HCT116 (cell line): ENCODE results near the gene DNM1. TPM values are rescaled to one million over a fixed set of nuclear protein-coding genes. Genes with fewer than 3 reads are reported as not detected.

ENCODE experiments used
- ATAC-seq: fragments of 200-7000 bp; cut with Tn5 transposase; 2 replicates; pipeline ENCODE4 v1.9.1; 2020; ENCODE audit warnings: mild to moderate bottlenecking, moderate library complexity
- BruUV-seq: library from RNA; stranded (reverse); fragments of 400-500 nt; replicated peaks from 2 replicates; lab custom pipeline; 2021; lab: Mats Ljungman, UMichigan
- CTCF ChIA-PET: fragments of 300-600 bp; sonication (Branson Sonifier 250); formaldehyde crosslinking; loops from one replicate; lab custom pipeline; 2021; ENCODE audit warnings: antibody characterized with exemption; lab: Charles Lee
- POLR2A ChIA-PET: fragments of 300-600, 350-600 bp; sonication (Branson Sonifier 250); formaldehyde crosslinking; loops from one replicate; lab custom pipeline; 2021; ENCODE audit warnings: antibody characterized with exemption; lab: Charles Lee
- RAD21 ChIA-PET, 2 experiments: fragments of 300-600 bp; sonication (Branson Sonifier 250); formaldehyde crosslinking; loops; one replicate each; lab custom pipeline; 2023; ENCODE audit warnings: low total read pairs in 2 of 2; ENCODE audit not compliant: uncharacterized antibody in 2 of 2, unreplicated experiment in 2 of 2, low non-redundant PET in 1 of 2; lab: Charles Lee
- DNase-seq: peaks from one replicate; pipeline ENCODE4 v3.0.0-alpha.2; 2010; ENCODE audit warnings: low read depth, low spot score
- H2AFZ ChIP-seq: fragments of 200-600 bp; shearing (Covaris generic), sonication (generic); 2 replicates; pipeline ENCODE4 v1.6.1; 2017; ENCODE audit warnings: low read depth, mixed run types, mixed read lengths, antibody characterized with exemption, low read length; ENCODE audit not compliant: poor library complexity, severe bottlenecking
- H3K27ac ChIP-seq: 2 replicates; pipeline ENCODE4 v1.5.1; 2012; ENCODE audit warnings: low read depth, low read length
- H3K27me3 ChIP-seq: fragments of 200-600 bp; sonication (generic); 2 replicates; pipeline ENCODE4 v1.6.1; 2016; ENCODE audit warnings: mixed run types, low read length, mixed read lengths; ENCODE audit not compliant: insufficient read depth
- H3K36me3 ChIP-seq, 2 experiments: fragments of 200-500 bp in 1 of 2; fragments of 200-600 bp in 1 of 2; sonication (Bioruptor generic) in 1 of 2; sonication (generic) in 1 of 2; 2 replicates each; pipeline versions ENCODE4 v1.5.1 to v1.6.1; 2014 to 2016; ENCODE audit warnings: low read length in 2 of 2, inconsistent platforms in 1 of 2, mixed read lengths in 1 of 2, mixed run types in 1 of 2; ENCODE audit not compliant: insufficient read depth in 2 of 2, control insufficient read depth in 1 of 2
- H3K4me1 ChIP-seq, 2 experiments: fragments of 200-600 bp in 1 of 2; sonication (generic) in 1 of 2; 2 replicates each; pipeline versions ENCODE4 v1.5.1 to v1.6.1; 2012 to 2017; ENCODE audit warnings: low read length in 2 of 2, inconsistent platforms in 1 of 2, mild to moderate bottlenecking in 1 of 2, mixed read lengths in 1 of 2, mixed run types in 1 of 2, moderate library complexity in 1 of 2; ENCODE audit not compliant: insufficient read depth in 2 of 2, control insufficient read depth in 1 of 2
- H3K4me2 ChIP-seq: fragments of 200-600 bp; sonication (generic); 2 replicates; pipeline ENCODE4 v1.6.1; 2017; ENCODE audit warnings: mixed run types, low read length, mixed read lengths
- H3K4me3 ChIP-seq, 2 experiments: fragments of 200-600 bp in 1 of 2; sonication (generic) in 1 of 2; replicated peaks in 1 of 2; 2 replicates each; pipeline ENCODE4 v1.5.1; 2011 to 2016; ENCODE audit warnings: low read length in 2 of 2, control low read depth in 1 of 2, low read depth in 1 of 2, mild to moderate bottlenecking in 1 of 2, mixed read lengths in 1 of 2, mixed run types in 1 of 2
- H3K79me2 ChIP-seq: fragments of 200-600 bp; sonication (generic); 2 replicates; pipeline ENCODE4 v1.6.1; 2017; ENCODE audit warnings: mild to moderate bottlenecking, mixed run types, low read length, moderate library complexity, mixed read lengths; ENCODE audit not compliant: insufficient read depth
- H3K9ac ChIP-seq: fragments of 200-600 bp; sonication (generic); 2 replicates; pipeline ENCODE4 v1.6.1; 2016; ENCODE audit warnings: low read length, mixed read lengths
- H3K9me2 ChIP-seq: fragments of 200-600 bp; sonication (generic), shearing (Covaris generic); 2 replicates; pipeline ENCODE4 v1.6.1; 2017; ENCODE audit warnings: mixed run types, mild to moderate bottlenecking, moderate library complexity; ENCODE audit not compliant: insufficient read depth
- H3K9me3 ChIP-seq, 2 experiments: fragments of 200-500 bp in 1 of 2; fragments of 200-600 bp in 1 of 2; sonication (Bioruptor generic) in 1 of 2; sonication (generic) in 1 of 2; 2 replicates each; pipeline ENCODE4 v1.6.1; 2014 to 2017; ENCODE audit warnings: low read length in 2 of 2, mixed read lengths in 2 of 2, inconsistent platforms in 1 of 2, low read depth in 1 of 2, mild to moderate bottlenecking in 1 of 2, mixed run types in 1 of 2, moderate library complexity in 1 of 2; ENCODE audit not compliant: control insufficient read depth in 1 of 2, insufficient read depth in 1 of 2
- H4K20me1 ChIP-seq: fragments of 200-600 bp; sonication (generic), shearing (Covaris generic); 2 replicates; pipeline ENCODE4 v1.6.1; 2017; ENCODE audit warnings: mixed run types, mild to moderate bottlenecking, moderate library complexity; ENCODE audit not compliant: insufficient read depth
- CBX3 ChIP-seq: IDR thresholded peaks from 2 replicates; pipeline ENCODE4 v1.6.1; 2012; ENCODE audit warnings: low read depth
- ELF1 ChIP-seq: IDR thresholded peaks from 2 replicates; pipeline ENCODE4 v1.6.1; 2012; ENCODE audit warnings: low read depth, borderline replicate concordance
- EZH2phosphoT487 ChIP-seq: fragments of 200-600 bp; IDR thresholded peaks from 2 replicates; pipeline ENCODE4 v1.6.1; 2018; ENCODE audit warnings: antibody characterized with exemption, borderline replicate concordance
- JUND ChIP-seq: IDR thresholded peaks from 2 replicates; pipeline ENCODE4 v1.6.1; 2012
- POLR2A ChIP-seq: IDR thresholded peaks from 2 replicates; pipeline ENCODE4 v1.7.0; 2011; ENCODE audit warnings: borderline replicate concordance; ENCODE audit not compliant: insufficient read depth, insufficient read length; ENCODE audit errors: extremely low read depth
- POLR2AphosphoS5 ChIP-seq: IDR thresholded peaks from 2 replicates; pipeline ENCODE4 v1.6.1; 2011; ENCODE audit warnings: mild to moderate bottlenecking, low read depth, low read length, moderate library complexity
- TCF7L2 ChIP-seq: IDR thresholded peaks from 2 replicates; pipeline ENCODE4 v1.7.0; 2011; ENCODE audit warnings: borderline replicate concordance, inconsistent platforms; ENCODE audit not compliant: insufficient read depth, insufficient read length; ENCODE audit errors: extremely low read depth
- YY1 ChIP-seq: IDR thresholded peaks from 2 replicates; pipeline ENCODE4 v1.6.1; 2011; ENCODE audit warnings: low read length, low read depth, moderate library complexity, mild to moderate bottlenecking; ENCODE audit not compliant: insufficient replicate concordance; ENCODE audit errors: extremely low read depth
- intact Hi-C: fragments of 100-400 bp; cut with micrococcal nuclease; formaldehyde crosslinking; loops from 2 replicates; pipeline ENCODE4 v1.10.0; 2022
- total RNA-seq: library from RNA; stranded (reverse); gene quantifications from one replicate; pipeline ENCODE4 v1.2.1, GENCODE V29; 2021; ENCODE audit not compliant: unreplicated experiment
- TF ChIP-seq, protein P1 (sequence below): IDR thresholded peaks from 2 replicates; pipeline ENCODE4 v1.6.1; 2011; ENCODE audit warnings: mild to moderate bottlenecking, low read length, moderate library complexity; ENCODE audit not compliant: insufficient replicate concordance; ENCODE audit errors: extremely low read depth
- TF ChIP-seq, protein P2 (sequence below): IDR thresholded peaks from 2 replicates; pipeline ENCODE4 v1.6.1; 2012

The DNM1 gene
- total RNA-seq, 1 experiment from 2014 or later: 12.0 TPM

DNA sequence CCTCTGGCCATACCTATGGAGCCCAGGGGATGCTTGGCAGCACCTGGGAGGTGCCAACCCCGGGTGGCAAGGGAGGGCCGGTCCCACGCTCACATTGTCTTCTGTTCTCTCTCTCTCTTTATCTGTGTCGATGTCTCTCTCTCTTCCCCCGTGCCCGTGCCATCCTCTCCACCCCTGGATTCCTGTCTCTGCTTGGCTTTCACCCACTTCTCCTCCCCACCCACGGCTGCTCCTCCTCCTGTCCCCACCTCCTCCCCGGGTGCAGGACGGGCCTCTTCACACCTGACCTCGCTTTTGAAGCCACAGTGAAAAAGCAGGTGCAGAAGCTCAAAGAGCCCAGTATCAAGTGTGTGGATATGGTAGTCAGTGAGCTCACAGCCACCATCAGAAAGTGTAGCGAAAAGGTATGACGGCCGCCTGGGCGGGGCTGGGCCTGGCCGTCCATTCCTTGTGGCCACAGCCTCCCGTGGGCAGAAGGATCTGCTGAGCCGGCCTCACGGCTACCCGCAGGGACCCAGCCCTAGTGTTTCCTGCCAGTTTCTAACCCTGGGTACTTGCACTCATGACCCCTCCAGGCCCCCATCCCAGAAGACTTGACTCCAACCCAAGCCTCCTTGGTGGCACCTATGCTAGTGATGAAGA is 22.7 kb downstream of the DNM1 start:
- ChIA-PET RAD21 (no interaction called here), POLR2A (no interaction called here), CTCF (no interaction called here)
- H3K9me3 ChIP-seq: no peaks in the 10 kb centered on the region
- H3K27me3 ChIP-seq: no peaks in the 10 kb centered on the region
- H2AFZ ChIP-seq: no peak overlapping the region
- no peak overlapping the region for H3K4me3 ChIP-seq
- intact Hi-C loops: no loop called here
- no peaks in the 10 kb centered on the region for H3K36me3 ChIP-seq
- H3K4me2 ChIP-seq: no peak overlapping the region
- BruUV-seq: no TSS peak
- H3K4me1 ChIP-seq: no peaks in the 10 kb centered on the region
- no peak for TF ChIP-seq ELF1
- TF ChIP-seq POLR2A: no peak
- TF ChIP-seq EZH2phosphoT487: no peak
- TF ChIP-seq, protein P1, sequence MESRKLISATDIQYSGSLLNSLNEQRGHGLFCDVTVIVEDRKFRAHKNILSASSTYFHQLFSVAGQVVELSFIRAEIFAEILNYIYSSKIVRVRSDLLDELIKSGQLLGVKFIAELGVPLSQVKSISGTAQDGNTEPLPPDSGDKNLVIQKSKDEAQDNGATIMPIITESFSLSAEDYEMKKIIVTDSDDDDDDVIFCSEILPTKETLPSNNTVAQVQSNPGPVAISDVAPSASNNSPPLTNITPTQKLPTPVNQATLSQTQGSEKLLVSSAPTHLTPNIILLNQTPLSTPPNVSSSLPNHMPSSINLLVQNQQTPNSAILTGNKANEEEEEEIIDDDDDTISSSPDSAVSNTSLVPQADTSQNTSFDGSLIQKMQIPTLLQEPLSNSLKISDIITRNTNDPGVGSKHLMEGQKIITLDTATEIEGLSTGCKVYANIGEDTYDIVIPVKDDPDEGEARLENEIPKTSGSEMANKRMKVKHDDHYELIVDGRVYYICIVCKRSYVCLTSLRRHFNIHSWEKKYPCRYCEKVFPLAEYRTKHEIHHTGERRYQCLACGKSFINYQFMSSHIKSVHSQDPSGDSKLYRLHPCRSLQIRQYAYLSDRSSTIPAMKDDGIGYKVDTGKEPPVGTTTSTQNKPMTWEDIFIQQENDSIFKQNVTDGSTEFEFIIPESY: no peak
- no peak for TF ChIP-seq CBX3
- TF ChIP-seq YY1: no peak
- TF ChIP-seq, protein P2, sequence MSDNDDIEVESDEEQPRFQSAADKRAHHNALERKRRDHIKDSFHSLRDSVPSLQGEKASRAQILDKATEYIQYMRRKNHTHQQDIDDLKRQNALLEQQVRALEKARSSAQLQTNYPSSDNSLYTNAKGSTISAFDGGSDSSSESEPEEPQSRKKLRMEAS: no peak
- TF ChIP-seq JUND: no peak
- no peak for TF ChIP-seq TCF7L2
- no peak for TF ChIP-seq POLR2AphosphoS5
- no peak overlapping the region for H3K9ac ChIP-seq
- H3K9me2 ChIP-seq: no peaks in the 10 kb centered on the region
- H3K79me2 ChIP-seq: no peaks in the 10 kb centered on the region
- DNase-seq (no peak), ATAC-seq (no peak)
- H4K20me1 ChIP-seq: no peaks in the 10 kb centered on the region
- H3K27ac ChIP-seq: no peak overlapping the region
